Measurements from ENCODE around the gene USP25.

Gene USP25

DNA sequence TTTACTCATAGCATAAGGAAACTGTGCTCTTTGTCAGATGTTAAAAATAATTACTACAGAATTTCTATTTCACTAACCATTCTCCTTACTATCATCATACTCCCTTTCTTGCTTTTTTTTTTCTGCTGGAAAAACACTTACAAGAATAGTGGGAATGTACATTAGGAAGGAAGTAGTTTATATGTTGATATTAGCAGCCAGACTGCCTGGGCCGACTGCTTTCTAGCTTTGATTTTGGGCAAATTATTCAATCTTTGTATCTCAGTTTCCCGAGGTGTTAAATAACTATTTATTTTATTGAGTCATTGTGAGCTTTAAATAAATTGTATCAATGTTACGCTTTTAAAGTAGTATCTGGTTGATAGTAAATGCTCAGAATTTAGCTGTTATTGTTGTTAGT is 122.4 kb downstream of the USP25 start:
- DNase-seq (ENCODE audit: low read depth) = no peak
- no peak for TF ChIP-seq CTCF (IDR thresholded peaks at IDR 0.05; ENCODE audit: low read depth, low read length, missing control alignments)
- H3K4me3 ChIP-seq (ENCODE audit: low read depth, low read length) = no peak overlapping the region

- DNase-seq (ENCODE audit: low read depth) = no peak
- no peak for TF ChIP-seq CTCF (IDR thresholded peaks at IDR 0.05; ENCODE audit: low read depth, low read length, missing control alignments)
- no peak overlapping the region for H3K4me3 ChIP-seq (ENCODE audit: low read depth, low read length)
These were observed 123.3 kb downstream of the USP25 start for GRCh38 chr21:15853126-15853525.

DNA sequence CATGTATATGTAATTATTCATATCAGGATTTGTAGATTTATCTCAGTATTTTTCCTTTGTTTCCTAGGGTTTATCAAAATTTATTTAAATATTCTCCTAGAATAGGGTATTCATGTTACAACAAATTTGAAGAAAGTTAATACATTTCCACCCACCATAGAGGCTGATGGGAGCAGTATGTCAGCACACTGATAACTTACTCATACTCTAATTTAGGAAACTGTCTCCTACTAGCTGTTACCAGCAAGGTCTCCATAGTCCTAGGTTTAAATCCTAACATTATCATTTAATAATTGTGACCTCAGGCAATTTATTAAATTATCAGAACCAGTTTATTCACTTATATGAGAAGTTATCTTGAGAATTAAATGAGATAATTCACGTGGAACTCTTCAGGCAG is 127.0 kb downstream of the USP25 start:
- DNase-seq (ENCODE audit: low read depth) = no peak
- H3K4me3 ChIP-seq (ENCODE audit: low read depth, low read length) = no peak overlapping the region
- no peak for TF ChIP-seq CTCF (IDR thresholded peaks at IDR 0.05; ENCODE audit: low read depth, low read length, missing control alignments)

DNA sequence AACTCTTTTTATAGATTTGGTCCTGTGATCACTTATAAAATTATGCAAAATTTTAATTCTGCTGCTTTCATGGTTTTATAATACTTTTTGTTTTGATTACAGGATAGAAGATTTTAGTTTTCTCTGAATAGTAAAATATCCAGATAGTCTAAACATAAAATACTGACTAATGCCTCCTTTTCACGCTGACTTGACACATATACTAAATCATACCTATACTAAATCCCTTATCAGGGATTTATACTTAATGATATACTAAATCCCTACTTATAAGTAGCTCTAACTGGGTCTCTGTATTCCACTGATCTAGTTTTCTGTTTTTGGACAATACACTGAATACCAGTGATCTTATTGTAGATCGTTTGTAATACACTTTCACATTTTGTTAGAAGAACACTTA is 128.0 kb downstream of the USP25 start:
- DNase-seq (ENCODE audit: low read depth) = no peak
- no peak for TF ChIP-seq CTCF (IDR thresholded peaks at IDR 0.05; ENCODE audit: low read depth, low read length, missing control alignments)
- H3K4me3 ChIP-seq (ENCODE audit: low read depth, low read length) = no peak overlapping the region

GRCh38 chr21:15860541-15860940 is 130.8 kb downstream of the USP25 start:
- H3K4me3 ChIP-seq (ENCODE audit: low read depth, low read length) = no peak overlapping the region
- no peak for TF ChIP-seq CTCF (IDR thresholded peaks at IDR 0.05; ENCODE audit: low read depth, low read length, missing control alignments)
- DNase-seq (ENCODE audit: low read depth) = no peak

DNA sequence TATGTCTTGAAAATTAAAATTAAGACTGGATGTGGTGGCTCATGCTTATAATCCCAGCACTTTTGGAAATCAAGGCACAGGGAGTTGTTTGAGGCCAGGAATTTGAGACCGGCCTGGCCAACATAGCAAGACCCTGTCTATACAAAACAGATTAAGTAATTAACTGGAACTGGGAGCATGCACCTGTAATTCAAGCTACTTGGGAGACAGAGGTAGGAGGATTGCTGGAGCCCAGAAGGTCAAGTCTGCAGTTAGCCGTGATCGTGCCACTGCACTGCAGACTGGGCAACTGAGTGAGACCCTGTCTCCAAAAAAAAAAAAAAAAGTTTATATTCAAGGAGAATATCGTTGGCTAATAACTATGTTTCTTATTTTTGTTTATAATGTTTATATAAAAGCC is 139.2 kb downstream of the USP25 start:
- DNase-seq (ENCODE audit: low read depth) = no peak
- no peak overlapping the region for H3K4me3 ChIP-seq (ENCODE audit: low read depth, low read length)
- TF ChIP-seq CTCF (IDR thresholded peaks at IDR 0.05; ENCODE audit: low read depth, low read length, missing control alignments) = no peak

DNA sequence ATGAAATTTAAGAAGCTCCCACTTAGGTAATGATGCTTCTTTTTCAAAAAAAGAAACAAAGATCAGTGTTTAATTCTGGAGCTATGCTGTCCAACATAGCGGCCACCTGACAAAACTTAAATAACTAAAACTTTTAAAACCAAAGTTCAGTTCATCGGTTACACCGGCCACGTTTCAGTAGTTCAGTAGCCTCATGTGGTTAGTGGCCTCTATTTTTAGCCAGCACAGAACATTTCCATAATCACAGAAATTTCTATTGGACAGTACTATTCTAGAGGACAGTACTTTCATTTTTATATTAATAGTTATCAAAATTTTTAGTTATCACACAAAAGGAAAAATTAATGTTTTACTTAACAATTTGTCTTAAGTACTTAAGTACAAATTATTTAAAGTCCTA is 141.0 kb downstream of the USP25 start:
- peak; percentile 10 for DNase-seq (ENCODE audit: low read depth)
- TF ChIP-seq CTCF (IDR thresholded peaks at IDR 0.05; ENCODE audit: low read depth, low read length, missing control alignments) = no peak
- H3K4me3 ChIP-seq (ENCODE audit: low read depth, low read length) = no peak overlapping the region
